Activated naive CD8-positive, alpha-beta T cell treated with anti-CD3 and anti-CD28 coated beads, Interleukin-2, amount 50 U/mL, for 16 hours (primary cell): ENCODE measurements around the gene ZIK1.

Experiments
- DNase-seq: peaks from one replicate; pipeline ENCODE4 v3.0.0-alpha.2; 2020; ENCODE audit warnings: low read depth, low spot score

Gene ZIK1

DNA sequence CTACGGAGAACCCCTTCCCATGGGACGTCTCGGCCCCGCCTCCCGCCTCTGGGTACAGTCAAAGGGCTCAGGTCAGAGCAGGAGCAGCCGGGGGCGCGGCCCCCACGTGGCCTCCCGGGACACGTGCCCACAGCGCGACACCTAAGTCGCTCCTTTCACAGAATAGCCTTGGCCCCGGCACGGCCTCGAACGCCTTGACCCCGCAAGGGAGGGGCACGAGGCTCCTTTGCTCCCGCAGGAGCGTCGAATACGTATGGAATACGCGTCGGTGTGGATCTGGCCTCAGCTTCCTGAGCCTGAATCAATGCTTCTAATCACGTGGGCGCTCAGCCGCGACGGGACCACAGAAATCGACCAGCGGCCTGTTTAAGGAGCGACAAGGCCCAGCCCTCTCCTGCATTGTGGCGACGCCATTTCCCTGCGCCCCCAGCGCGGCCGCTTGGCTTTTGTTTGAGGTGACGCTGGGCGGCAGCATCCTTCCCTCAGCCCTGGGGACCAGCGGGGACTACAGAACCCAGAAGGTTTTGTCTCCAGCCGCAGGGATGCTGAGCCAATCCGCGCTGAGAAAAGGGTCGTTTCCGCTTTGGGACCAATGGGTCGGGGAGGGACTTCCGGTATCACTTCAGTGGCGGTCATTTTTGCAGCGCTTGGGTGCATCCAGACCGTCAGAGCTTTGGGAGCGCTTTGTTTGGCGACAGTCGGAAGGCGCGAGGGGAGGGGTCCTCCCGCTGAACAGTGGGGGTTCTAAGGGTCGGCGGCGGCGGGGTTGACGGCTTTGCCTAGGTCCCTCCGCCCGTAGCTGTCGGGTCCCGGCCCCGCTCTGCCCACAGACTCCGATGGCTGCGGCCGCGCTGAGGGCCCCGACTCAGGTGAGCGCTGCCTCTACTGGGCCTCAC lies at the start of gene ZIK1:
ZIK1 (plus strand) TSS at position 625 of the 896 bp plus-strand sequence; CDS start at position 837, 212 bp downstream.
- DNase-seq, result peak; percentile 76

DNA sequence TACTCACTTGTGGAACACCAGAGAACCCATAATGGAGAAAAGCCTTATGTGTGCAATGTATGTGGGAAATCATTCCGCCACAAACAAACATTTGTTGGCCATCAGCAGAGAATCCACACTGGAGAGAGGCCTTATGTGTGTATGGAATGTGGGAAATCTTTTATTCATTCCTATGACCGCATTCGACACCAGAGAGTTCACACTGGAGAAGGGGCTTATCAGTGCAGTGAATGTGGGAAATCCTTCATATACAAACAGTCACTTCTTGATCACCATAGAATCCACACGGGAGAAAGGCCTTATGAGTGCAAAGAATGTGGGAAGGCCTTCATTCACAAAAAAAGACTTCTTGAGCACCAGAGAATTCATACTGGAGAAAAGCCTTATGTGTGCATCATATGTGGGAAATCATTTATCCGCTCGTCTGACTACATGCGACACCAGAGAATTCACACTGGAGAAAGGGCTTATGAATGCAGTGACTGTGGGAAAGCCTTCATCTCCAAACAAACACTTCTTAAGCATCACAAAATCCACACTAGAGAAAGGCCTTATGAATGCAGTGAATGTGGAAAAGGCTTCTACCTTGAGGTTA lies 45.9 kb upstream of the ZIK1 start:
- no peak for DNase-seq

DNA sequence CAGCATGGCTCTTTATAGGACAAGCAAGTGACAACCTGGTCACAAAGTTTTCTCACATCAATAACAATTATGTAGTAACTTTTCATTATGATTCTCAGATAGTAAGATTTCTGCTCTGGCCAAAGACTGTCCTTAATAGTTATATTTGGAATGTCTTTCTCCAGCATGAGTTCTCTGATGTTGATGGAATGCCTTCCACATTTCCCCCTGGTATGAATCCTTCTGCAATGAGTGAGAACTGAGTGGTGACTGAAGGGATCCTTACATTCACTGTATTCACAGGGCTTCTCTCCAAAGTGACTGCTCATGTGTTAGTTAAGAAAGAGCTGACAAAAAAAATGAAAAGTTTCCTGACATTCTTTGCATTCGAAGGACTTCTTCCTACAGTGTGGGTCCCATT lies 37.4 kb upstream of the ZIK1 start:
- no peak for DNase-seq

DNA sequence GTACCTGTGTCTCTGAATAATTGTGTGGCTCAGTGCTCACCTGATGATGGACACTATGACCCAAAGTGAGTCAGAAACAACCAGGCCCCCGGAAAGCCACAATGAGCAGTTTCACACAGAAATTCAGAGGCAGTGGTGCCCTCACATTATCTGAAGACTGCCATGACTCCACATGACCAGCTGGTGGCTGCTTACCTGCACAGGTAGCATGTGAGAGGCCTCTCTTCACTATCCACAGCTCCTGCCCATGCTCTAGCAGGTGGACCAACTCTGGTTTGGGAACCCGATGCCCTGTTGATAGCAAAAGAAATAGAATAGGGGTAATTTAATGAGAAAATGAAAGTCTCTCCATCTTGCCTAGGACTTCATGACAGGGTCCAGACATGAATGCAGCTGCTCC lies 31.5 kb upstream of the ZIK1 start:
- DNase-seq, result no peak

DNA sequence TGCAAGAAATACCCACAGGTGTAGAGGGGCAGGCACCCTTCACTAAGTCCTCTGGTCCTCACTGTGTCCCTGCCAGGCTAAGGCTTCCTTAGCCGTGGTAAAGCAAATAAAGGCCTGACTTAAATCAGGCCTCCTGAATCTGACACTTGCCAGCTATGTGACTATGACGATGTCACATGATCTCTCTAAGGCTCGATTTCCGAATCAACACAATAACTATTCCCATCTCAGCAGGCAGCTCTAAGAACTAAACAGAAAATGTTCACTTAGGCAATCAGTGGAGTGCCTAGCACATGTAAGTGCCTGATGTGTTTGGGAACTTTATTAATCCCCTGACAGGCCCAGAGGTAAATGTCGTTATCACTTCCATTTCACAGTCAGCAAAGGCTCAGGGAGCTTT lies 26.3 kb upstream of the ZIK1 start:
- DNase-seq, result no peak

DNA sequence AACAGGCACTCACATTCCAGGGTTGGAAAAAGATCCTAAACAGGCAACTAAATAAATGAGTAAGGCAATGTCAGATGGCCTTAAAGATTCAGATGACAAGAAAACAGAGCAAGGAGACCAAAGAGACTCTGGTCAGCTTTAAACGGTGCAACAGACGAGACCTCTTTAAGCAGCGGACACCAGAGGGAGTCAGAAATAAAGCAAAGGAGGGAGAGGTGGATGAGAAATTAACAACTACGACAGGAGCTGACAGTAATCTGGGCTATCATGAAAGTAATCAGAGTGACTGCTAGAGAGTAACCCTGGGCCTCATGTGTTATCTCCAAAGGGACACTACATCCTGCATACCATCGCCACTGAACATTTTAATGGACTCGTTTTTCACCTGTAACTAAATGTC lies 25.4 kb upstream of the ZIK1 start:
- DNase-seq, result no peak

DNA sequence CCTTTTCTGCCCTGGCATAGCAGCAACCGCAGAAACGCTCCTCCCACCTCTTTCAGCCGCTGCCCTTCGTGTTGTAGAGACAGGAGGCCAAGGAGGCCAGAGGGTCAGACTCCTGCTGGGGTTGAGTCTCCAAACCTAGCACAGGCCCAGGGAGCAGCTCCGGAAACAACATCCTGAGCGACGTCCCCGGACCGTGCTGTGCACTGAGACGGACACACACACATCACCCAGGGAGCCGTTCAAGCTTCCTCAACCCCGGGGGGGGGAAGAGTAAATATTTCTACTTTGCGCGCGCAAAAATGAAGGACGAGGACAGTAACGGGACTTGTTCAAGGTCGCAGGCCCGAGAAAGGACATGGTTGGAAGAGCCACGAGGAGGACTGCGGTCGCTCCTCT lies 24.9 kb upstream of the ZIK1 start:
- DNase-seq, result no peak

DNA sequence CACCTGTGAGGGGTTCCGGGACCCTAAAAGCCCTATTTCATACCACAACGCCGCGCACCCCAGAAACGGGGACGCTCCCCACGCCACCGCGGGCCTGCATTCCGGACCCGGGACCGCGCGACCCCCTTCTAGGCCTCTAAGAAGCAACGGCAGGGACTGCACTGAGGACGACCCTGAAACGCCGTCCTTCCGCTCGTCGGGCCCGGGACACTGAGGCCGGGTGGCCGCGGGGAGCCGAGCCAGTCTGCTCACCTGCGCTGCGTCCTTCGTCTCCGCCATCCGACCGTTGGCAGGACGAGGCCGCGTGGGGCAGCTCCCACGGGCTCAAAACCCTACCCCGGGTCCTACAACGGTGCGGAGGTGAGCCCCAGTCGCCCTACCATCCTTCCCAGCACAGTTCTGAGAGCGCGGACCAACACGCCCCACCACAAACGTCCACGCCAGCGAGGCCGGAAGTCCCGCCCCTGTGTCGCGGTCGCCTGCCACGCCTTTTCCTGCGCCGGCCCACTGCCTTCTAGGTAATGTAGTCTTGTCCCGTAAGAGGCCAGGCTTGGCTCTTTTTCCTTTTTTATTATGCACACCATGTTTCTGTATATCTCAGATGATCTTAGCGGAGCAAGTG lies 24.4 kb upstream of the ZIK1 start, which contains the start of gene ZNF550:
ZNF550 (minus strand) TSS at position 460 of the 622 bp plus-strand sequence; CDS start at position 279, 181 bp downstream.
- DNase-seq, result peak; percentile 79

DNA sequence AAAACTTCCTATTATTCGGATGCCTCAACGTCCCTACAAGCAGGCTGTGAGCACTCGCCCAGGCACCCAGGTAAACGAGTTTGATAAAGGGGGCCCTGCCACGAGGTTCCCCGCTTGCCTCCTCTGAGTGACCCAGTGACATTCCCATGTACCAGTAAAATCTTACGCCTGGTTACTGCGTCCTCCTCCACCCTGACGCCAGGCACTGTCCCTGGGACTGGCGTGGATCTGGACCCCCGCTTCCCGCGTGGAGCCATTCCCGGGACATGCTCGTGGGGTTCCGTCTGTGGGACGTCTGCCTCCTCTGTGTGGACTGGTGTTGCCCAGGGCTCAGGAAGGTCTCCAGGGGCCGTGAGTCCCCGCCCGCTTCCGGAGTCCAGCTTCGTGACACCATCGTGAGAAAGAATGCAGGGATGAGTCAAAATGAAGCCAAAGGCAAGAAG lies 23.9 kb upstream of the ZIK1 start:
- no peak for DNase-seq

DNA sequence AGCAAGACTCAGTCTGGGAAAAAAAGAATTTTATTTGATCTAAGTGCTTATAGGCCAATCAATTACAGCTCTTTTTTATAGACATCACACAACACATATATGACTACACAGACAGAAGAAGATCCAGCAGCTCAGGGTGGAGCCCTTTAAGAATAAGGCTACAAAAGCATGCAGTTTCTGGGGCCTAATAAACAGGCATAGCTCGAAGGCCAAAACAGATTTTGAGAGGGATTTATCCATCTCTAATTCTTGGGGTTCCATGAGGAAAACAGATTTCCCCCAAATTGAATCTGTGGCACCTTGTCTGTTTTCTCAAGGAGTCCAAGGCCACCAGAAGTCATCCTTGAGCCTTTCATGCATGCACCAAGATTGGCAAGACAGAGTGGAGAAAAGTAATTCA lies 20.4 kb upstream of the ZIK1 start:
- DNase-seq, result no peak

DNA sequence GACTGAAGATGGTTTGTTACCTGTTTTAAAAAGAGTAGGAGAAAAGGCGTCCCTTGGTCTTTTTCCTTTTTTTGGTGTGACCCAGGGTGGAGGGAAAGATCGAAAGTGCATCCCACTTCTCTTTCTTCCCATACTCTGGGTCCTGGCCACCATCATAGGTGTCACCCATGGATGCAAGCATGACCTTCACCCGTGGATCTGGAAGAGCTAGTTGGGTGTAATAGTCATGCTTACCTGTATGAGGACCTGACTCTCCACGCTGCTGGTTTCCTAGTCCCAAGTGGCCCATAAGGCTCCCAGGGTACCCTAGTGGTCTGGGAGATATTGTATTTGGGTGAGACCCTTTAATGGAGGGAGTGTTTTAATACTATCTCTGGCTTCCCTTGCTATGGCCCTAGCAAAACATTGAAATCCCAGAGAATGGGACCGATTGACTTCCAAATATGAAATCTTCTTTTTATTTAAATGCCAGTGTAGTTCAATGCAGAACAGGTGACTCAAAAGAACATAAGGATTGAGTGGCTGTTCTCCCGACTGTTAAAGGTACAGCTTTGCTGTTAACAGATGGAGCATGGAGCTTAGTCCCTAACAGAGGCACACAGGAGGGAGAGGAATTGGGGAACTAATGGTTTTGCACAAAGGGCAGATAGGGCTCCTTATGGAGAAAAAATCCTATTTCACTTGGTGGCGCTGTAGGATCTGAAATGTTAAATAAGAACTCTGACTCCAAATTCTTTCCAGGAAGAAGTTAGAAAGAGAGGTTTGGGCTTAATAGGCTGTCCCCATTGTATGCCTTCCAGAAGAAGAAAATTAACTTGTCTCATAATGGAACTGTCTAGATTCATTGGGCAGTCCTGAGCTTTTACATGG lies 17.3 kb upstream of the ZIK1 start:
- no peak for DNase-seq

DNA sequence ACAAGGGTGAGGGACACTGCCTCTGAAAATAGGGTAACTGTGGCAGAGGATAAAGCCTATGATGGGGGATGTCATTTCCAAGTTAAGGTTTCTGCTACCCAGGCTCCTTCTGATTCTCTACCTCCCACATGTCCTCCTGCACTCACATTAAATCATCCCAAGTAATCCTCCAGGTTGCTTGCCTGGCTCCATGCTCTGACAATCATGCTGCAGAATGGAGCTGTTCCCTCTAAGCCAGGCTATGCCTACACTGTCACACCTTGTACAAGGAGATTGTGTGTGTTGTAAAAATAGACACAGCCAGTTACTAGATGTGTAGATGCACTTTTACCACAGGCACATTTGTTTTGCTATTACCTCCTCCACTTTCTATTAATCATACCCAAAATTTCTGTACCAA lies 13.2 kb upstream of the ZIK1 start:
- DNase-seq, result no peak

DNA sequence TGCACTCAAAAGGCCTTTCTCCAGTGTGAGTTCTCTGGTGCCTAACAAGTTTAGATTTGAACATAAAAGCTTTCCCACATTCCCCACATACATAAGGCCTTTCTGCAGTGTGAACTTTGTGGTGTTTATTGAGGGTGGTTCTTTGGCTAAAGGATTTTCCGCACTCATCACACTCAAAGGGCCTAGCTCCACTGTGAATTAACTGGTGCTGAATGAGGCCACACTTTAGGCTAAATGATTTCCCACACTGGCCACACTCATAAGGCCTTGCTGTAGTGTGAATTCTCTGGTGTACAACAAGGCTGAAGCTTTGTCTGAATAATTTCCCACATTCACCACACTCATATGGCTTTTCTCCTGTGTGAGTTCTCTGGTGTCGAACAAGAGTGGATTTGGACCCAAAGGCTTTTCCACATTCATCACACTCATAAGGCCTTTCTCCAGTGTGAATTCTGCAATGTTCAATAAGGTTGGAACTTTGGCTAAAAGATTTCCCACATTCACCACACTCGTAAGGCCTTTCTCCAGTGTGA lies 11.5 kb upstream of the ZIK1 start:
- no peak for DNase-seq

DNA sequence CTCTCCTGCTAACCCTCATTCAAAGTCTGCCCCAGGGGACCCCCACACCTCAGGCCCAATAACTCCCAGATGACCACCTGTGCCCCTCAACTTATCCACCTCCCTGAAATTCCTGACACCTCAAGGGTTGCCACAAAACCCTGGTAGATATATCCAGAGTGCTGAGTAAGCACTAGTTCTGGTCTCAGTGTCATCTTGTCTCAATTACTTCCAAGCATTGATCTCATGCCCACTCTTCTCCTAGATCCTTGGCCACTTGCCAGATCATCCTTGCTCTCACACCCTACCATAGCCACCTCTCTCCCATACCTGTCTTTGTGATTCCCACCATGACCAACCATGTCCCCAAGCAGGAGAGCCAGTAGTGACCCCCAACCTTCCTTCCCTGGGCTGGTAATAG lies 7.3 kb upstream of the ZIK1 start:
- DNase-seq, result no peak

DNA sequence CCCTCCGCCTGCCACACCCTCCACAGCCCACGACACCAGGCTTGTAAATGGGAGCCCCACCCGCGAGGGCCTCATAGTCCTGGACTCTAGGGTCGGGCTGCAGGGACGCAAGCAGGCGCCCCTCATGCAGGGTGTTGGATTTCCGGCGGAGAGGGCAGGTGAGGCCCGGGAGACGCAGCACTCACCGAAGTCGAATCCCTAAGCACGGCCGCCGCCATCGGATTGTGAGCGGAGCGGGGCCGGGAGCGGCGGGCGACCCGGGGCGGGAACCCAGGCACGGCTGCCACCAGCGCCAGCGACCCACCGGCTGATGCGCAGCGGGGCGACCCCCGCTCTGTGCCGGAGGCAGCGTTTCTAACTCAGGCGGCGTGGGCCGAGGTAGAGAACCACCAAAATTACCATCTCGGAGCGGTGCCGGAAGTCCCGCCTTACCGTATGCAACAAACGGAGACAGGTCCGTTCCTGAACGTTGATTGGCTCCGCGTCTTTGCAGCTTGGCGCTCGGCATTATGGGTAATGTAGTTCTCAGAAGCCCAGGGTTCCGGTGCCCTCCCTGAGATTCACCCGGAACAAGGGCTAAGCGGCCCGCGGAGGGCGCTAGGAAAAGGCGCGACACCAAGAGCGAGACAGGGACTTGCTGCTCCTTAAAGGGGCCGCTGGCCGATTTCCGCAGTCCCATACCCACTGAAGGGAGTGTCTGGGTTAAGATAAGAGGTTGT lies 5.3 kb upstream of the ZIK1 start, which contains the start of gene ZNF416:
ZNF416 (minus strand) TSS at position 425 of the 719 bp plus-strand sequence; CDS start at position 218, 207 bp downstream.
- peak; percentile 93 for DNase-seq

DNA sequence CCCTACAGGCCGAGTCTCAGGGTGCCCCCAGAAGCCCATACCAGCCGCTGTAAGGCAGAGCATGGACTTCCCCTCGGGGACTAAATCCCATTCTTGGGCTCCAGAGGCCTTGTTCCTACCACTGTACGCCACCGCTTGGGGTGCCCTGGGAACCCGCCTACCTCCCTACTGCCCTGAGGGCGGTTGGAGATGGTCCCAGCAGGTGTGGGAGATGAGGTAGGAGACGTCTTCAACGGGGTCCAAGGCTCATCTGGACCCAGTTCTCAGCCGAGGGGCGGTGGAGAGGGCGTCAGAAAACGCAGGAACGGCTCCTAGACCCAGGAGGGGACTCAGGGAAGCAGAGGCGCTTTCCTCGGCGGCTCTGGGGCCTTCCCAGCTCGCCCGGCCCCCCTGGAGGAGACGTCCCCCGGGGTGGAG lies 833 bp upstream of the ZIK1 start:
- DNase-seq, result no peak

DNA sequence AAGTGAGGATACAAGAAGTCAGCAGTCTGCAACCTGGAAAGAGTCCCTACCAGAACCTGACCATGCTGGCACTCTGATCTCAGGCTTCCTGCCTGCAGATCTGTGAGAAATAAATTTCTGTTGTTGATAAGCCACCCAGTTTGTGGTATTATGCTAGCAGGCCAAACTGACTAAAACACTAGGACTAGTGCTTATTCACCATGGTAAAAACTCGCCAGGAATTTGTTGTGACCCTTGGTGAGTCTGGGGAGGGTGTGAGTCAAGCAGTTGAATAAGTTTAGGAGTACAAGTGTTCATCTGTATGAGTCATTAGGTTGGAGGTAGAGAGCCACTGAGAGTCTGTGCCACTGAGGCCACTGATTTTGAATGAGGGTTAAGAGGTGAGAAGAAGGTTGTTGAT lies 3.6 kb downstream of the ZIK1 start:
- no peak for DNase-seq

DNA sequence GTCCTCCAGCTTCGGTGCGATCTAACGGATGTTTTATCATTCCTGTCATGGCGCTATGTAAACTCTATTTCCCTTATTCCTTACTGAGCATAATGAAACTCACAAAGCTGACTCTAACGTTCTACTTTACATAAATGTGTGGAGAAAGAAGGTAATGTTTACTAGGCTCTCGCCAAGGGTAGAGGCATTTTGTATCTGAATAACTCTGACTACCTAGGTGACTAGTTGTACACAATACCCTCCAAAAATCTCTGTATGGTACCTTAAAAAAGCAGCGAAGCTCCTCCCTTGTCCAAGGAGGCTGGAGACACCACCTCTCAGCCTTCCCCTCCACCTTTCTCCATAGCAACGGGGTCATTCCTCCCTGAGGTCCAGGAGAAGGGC lies 15.4 kb downstream of the ZIK1 start:
- DNase-seq, result no peak

DNA sequence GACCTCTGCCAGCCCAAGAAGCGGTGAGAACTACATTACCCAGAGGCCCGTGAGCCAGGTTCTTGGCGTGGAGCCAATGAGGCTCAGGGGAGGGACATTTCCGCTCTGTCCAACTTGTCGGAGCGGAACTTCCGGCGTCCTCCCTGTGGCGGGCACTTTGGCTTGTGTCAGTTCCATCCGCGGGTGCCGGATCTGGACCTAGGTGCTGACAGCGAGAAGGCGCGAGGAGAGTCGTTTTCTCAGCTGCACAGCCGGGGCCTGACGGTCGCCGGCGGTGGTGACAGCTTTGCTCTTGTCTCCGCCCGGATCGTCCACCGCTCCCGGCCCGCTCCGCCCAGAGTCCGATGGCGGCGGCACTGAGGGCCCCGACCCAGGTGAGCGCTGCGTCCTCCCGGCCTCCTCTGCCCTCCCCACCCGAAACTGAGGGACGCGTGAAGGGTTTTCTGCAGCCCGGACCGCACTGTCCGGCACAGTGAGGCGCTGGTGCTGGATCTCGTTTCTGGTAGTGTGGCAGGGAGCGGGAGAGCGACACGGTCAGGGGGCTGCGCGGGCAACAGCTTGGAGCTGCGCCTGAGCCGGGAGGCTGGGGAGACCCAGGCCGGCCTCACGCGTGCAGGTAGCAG lies 15.9 kb downstream of the ZIK1 start, which contains the start of gene ZNF530:
ZNF530 (plus strand) TSS at position 125 of the 623 bp plus-strand sequence. CDS start 4,461 bp downstream, outside the sequence.
- peak; percentile 79 for DNase-seq

DNA sequence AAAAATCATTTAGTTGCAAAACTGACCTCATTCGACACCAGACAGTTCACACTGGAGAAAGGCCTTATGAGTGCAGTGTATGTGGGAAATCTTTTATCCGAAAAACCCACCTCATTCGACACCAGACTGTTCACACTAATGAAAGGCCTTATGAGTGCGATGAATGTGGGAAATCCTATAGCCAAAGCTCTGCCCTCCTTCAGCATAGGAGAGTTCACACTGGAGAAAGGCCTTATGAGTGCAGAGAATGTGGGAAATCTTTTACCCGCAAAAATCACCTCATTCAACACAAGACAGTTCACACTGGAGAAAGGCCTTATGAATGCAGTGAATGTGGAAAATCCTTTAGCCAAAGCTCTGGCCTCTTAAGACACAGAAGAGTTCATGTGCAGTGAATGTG lies 23.0 kb downstream of the ZIK1 start:
- DNase-seq, result no peak
